GM19328 (cell line): ENCODE data around the gene LRRN4CL.
"Not testable (repeated sequence)": the region's sequence is repeated elsewhere in the genome, so short reads cannot be mapped to it uniquely, and the experiment has no call there.

Experiments used
- ATAC-seq: cut with Tn5 transposase; IDR thresholded peaks from one replicate; pipeline ENCODE4 v1.9.1; 2021; ENCODE audit warnings: mild to moderate bottlenecking, moderate library complexity; ENCODE audit not compliant: unreplicated experiment

The LRRN4CL gene

DNA sequence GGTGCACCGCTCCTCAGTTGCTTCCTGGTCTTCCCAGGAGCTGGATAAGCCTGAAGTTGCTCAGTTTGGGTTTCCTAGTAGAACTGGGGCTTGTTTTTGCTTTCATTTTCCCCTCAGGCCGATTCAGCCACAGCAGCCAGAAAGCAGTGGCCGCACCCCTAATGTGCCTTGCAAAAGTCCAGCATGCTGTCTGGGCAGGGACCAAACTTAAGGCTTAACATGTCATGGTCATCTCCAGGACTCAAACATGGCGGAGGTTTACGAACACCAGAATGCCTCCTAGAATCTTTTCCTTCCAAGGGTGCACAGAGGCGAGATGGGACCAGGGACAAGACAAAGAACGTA lies 20.6 kb upstream of the LRRN4CL start:
- ATAC-seq: no peak

DNA sequence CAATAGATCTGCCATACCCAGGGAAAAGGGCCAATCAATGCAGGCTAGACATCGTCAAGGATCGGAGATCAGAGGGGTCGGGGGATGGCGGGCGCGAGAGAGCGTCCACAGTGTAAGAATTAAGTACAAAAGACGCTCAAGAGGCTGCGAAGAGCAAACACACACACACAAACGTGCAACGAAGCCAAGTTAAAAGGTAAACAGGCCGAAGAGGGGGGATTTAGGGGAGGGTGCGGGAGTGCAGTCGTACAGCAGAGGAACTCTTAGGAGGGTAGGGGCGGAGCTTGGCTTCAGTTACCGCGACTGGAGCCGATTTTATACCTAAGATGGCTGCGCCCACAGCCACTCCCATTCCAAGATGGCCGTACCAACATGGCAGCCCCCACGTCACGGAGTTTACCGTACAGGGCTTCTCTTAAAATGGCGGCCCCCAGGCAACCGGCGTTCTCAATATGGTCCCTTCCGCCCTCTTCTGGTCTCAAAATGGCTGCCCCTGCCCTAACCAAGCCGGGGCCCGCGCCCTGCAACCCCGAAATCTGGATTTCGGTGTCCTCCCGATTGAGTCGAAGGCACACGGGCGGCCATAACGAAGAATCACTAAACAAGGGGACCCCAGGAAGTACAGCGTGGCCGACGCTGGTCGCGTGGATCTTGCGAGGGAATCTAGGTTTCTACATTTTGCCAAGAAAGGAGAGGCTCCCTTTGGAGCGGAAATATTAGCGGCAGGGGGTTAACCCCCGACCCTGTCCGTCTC lies 20.1 kb upstream of the LRRN4CL start:
- ATAC-seq: peak; percentile 52

DNA sequence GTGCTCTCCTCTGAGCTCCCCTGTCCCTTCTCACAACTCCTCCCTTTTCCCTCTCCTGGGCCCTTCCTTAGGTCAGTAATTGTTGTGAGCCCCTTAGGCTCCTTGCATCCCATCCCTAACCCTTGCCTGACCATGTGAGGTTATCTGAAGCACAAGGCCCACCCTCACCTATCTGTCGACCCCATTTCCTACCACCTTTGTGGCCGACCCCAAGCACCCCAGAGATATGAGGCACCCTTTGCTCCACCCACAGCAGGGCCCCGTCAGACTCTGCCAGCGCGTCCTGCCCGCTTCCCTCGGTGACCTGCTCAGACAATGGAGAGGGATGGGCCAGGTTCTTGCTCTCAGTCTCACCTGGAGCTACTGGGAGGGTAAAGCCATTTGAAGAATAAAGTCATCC lies 19.5 kb upstream of the LRRN4CL start:
- no peak for ATAC-seq

DNA sequence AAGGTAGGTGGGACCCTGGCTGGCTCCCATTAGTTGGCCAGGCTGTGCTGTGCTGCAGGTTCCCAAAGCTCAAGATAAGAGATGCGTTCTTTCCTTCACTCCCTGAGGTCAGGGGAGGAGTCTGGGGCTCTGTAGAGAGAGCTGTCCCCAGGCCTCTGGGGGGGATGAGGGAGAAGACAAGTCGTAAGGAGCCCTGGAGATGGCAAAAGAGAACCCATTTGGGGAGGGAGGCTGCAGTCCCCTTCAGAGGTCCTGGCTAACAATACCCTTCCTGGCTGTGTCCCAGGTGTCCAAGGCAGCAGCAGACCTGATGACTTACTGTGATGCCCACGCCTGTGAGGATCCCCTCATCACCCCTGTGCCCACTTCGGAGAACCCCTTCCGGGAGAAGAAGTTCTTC lies 19.1 kb upstream of the LRRN4CL start:
- ATAC-seq: no peak

DNA sequence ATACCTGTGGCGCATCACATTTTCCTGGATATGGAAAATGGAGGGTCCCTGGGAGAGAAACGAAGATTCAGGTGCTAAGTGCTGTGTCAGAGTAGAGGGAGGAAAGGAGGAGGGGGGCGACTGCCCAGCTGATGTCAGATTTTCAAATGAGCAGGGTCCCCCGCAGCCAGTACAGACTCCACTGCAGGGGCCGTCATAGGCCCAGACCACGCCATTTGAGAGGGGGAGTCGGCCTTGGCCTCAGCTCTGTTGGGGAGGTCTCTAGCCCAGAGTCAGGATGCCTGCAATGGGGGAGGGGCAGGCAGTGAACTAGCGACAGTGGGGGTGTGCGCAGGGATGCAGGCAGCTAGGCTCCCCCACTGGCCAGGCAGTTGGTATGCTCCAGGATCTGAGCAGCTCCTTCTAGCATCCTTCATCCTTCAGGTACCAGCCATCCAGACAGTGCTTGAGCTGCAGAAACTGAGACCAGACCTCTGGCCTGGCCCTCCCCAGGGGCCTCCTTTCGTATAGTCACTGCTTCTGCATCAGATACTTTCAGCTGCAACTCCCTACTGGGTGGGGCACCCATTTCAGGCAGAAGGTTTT lies 18.0 kb upstream of the LRRN4CL start, which contains the start of the genes BSCL2 and GNG3:
BSCL2 (minus strand) TSS at position 148 of the 585 bp plus-strand sequence. CDS start 229 bp downstream, outside the sequence.
GNG3 (plus strand) TSS at position 400 of the 585 bp plus-strand sequence. CDS start 620 bp downstream, outside the sequence.
- ATAC-seq: no peak

DNA sequence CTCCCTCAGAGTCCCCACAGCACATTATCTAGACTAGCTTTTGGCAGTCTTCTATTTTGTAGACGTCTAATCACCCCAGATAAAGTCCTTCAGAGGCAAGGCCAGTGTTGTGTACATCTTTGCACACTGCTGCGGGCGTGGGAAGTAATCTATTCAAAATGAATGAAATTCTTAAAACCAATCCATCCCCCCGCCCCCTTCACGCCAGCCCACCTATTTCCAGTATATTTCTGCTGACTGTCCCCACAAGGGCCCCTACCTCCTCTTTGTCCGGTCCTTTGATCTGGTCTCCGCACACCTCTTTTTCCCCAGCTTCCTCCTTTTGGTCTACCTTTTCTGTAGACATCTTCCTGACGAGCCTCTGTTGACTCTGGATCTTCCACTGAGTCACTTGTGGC lies 17.5 kb upstream of the LRRN4CL start:
- no peak for ATAC-seq

DNA sequence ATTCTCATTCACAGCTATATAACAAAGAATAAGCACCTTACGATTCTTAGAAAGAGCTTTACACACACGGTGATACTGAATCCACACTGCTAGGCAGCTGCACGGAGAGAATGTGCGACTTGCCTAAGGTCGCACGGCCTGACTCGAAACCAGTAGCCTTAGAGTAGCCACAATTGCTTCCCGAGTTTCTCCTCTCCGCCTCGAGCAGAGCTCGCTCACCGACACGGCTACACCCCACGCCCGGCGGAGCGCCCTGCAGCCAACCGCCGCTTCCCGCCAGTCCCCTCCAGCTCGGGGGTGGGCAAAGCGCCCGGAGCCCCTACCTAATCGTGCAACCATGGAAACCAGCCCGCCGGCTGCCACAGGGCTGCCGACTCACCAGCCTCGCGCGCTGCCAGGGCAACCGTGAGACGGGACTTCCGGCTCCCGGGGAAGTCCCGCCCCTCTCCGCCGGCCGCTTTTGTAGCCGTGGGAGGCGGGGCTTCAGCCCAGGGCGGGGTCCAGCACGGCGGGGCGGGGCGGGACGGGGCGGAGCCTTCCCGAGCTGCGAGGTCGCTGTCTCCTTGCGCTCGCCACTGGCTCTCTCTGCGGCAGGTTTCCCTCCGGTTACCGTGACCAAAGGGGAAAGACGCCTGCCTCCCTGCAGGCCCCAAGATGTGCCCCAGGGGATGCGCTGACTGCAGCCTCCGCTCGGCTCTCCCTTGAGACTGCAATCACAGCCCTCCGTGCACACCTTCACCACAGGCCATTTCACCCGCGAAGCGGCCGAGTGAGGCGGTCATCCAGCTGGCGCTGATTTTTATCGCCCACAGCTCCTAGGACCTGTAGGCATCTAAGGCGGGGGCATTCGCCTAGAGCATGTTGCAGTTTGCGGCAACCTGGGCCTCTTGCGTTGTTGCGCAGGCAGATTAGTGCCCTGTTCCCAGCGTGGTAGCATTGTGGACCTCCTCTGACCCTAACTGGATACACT lies 16.8 kb upstream of the LRRN4CL start:
- peak; percentile 54 for ATAC-seq

DNA sequence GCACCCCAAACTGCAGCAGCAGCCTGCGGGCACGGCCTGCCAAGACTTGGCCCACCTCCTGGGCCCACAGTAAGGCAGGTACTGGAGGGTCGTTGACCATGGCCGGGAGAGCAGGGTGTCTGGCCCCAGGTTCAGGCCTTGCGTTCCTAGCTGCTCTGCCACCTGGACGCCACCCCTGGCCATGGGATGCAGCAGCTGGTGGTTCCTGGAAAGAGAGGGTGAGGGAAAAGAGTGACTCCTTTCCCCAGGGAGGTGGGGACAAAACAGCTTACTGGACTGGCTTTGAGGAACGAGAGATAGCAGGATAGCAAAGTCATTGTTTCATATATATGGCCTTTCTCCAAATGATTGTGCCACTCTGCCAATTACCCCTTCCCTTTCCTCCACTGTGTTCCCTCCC lies 16.1 kb upstream of the LRRN4CL start:
- no peak for ATAC-seq

DNA sequence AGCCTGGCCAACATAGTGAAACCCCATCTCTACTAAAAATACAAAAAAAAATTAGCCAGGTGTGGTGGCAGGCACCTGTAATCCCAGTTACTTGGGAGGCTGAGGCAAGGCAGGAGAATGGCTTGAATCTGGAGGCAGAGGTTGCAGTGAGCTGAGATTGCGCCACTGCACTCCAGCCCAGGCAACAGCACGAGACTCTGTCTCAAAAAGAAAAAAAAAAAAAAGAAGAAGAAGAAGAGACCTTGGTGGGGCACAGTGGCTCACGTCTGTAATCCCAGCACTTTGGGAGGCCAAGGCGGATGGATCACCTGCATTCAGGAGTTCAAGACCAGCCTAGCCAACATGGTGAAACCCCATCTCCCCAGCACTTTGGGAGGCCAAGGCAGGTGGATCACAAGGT lies 14.6 kb upstream of the LRRN4CL start:
- ATAC-seq: not testable (repeated sequence)

DNA sequence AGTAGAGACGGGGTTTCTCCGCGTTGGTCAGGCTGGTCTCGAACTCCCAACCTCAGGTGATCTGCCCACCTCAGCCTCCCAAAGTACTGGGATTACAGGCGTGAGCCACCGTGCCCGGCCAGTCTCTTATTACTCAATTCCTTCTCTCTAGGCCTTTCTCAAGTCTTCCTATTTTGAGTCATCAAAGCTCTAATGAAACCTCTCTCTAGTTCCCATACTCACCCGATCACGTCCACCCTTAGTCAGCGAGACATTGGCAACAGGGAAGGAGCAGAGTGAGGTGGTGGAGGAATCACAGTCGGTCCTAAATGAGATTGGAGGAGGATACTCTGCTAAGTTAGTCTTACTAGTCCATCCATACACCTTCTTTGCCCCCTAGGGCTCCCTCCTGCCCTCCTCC lies 12.9 kb upstream of the LRRN4CL start:
- no peak for ATAC-seq

DNA sequence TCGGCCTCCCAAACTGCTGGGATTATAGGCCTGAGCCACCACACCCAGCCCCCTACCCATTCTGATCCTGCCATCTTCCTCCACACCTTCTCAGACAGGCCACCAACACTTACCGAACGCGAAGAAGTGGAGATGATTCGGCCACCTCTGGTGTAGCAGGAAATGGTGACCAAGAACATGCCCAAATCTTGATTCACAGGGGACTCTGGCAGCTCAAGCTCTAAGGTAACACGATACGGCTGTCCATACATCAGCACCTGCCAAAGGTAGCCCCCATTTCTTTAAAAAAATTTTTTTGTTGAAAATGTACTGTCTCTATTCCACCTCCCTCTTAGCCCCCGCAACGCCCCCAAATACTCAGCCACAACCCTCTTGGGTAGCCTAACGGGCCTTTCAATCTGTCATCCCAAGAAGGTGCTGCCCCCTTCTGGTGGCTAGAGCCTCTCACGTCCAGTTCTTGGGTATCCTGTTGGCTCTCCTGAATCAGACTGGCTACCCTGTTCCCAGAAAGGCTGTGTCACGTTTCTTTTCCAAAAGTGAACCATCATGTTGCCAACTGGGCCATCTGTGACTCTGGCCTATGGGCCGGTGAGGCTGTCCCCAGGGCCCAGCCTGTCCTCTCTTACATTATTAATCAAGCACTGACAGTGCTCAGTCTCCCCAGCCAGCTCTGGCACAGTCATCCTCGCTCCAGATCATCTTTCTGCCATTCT lies 5.3 kb upstream of the LRRN4CL start:
- ATAC-seq: no peak

DNA sequence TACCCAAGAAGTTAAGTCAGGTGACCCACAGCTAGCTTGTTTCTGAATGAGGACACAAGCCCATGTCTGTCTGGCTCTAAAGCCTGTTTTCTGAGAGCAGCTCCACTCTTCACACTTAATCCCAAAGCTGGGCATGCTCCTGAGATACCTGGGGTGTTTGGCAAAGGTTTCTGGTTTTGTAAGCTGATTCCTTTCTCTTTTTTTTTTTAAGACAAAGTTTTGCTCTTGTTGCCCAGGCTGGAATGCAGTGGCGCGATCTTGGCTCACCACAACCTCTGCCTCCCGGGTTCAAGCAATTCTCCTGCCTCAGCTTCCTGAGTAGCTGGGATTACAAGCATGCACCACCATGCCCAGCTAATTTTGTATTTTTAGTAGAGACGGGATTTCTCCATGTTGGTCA lies 4.3 kb upstream of the LRRN4CL start:
- not testable (repeated sequence) for ATAC-seq

DNA sequence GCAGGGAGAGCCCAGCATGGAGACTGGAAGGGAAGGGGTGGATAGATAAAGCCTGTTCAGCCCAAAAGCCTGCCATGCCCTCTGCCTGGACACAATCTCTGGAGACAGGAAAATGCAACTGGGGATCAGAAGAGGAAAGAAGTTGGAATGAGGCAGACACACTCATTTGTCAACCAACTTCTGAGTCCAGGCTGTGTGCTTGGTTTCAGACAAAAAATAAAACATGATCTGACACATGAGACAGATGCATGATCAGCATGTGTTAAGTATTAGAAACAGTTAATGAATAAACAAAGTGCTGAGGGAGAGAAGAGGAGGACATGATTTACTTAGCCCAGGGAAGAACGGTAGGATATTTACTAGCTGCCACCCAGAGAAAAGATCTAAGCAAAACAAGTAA lies 839 bp downstream of the LRRN4CL start:
- no peak for ATAC-seq

DNA sequence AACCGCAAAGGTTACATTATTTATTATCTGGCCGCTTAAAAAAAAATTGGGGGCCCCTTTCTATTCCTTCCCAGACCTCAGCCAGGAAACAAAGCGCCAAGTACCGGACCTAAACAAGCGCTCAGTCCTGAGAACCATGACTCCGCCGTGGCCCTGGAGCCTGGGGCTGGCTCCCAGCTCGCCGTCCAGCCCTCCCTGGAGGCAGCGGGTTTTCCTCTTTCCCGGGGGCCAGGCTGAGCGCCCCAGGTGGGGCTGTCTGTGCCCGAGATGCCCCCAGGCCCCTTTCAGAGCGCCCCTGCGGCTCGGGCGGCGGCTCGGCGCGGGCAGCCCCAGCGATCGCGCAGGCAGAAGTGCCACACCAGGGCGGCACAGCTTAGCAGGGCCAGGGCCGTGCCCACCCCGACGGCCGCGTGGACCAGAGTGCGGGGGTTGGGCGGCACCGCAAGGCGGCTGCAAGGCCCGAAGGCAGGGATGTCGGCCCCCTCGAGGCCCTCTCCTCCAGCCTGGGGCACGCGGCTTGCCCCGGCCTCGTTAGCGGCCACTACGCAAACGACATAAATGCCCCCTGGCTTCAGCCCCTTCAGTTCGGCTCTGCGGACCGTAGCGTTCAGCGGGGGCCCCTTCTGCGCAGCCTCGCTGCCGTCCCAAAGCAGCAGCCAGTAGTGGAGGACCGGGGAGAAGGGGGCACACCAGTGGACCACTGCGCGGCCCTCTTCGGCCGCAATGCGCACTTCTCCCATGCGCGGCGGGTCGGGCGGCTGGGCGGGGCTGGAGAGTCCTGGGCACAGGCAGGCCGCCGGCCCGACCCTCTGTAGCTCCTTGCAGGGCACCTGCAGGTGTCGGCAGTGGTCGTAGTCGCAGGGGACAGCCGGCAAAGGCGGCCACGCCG lies 1.6 kb downstream of the LRRN4CL start:
- ATAC-seq: no peak

DNA sequence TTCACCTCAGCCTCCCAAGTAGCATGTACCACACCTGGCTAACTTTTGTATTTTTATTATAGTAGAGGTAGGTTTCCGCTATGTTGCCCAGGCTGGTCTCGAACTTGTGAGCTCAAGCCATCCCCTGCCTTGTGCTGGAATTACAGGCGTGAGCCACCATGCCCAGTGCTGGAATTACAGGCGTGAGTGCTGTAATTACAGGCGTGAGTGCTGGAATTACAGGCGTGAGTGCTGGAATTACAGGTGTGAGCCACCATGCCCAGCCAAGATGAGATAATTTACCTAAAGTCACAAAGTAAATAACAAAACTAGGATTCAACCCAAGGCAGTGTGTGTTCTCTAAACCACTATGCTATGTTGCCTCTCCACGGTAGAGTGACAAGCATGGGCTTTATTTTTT lies 6.8 kb downstream of the LRRN4CL start:
- no peak for ATAC-seq

DNA sequence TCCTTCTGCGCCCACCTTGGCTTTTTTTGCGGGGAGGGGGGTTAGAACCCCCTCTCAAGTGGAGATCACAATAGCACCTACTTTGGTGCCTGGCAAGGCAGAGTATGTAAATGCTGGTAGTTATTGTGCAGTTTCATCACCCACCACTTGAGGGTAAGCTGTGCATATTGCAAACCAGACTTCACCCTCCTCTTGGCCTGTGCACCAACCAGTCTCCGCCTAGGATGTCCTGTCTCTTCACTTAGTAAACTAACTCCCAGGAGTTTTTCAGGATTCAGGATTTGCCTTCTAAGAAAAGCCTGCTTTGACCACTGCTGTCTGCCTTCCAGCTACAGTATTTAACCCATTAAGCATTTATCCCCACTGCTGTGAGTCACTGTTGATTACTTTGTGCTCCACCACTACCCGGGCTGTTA lies 8.5 kb downstream of the LRRN4CL start:
- no peak for ATAC-seq

DNA sequence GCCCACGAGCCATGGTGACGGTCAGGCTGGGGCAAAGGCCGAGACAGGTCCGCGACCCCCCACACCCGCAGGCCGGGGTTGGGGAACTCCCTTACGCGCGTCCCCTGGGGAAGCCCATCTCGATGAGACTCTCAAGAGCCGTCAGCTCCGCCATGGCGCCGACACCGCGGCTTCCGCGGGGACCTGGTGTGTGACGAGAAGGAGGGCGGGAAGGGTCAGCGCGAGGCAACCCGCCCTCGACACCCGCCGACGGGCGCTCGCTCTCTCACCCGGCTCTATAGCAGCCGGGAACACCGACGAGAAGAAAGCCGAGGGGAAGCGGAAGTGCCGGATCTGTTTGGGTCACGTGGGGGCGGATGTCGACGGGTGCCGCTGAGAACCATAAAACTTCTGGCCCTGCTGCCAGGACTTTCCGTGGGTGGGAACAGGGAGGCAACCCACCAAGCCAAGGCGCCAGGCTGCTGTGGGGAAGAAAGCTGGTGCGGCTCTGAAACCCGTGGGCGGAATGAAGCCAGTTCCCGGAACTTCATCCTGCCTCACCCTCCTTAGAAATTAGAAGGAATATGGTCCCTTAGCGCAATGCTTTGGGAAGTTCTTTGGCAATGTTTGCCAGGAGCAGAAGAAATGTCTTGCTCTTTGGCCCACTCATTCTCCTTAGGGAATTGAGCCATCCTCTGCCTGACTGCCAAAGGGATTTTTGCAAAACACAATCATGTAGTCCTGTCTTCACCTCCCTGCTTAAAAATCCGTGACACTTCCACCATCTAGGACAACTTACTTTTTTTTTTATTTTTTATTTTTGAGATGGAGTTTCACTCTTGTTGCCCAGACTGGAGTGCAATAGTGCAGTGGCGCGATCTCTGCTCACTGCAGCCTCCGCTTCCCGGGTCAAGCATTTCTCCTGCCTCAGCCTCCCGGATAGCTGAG lies 10.3 kb downstream of the LRRN4CL start, which contains the start of gene UBXN1:
UBXN1 (minus strand) TSS at position 304 of the 927 bp plus-strand sequence; CDS start at position 154, 150 bp downstream.
- ATAC-seq: peak; percentile 66

DNA sequence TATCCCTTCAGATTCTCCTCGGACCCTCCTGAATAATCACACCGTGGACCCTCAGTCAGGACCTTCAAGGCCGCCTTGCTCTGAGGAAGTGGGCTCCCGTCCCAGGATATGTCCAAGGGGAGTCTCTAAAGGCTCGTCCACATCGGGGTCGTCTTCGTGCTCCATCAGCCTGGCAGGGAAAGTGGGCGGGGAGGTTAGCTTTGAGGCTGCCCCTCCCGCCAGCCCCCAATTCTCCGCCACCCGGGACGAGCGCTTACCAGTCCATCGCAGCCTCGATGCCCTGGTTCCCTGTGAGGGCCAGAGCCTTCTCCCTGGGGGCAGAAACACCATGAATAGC lies 10.9 kb downstream of the LRRN4CL start:
- no peak for ATAC-seq

DNA sequence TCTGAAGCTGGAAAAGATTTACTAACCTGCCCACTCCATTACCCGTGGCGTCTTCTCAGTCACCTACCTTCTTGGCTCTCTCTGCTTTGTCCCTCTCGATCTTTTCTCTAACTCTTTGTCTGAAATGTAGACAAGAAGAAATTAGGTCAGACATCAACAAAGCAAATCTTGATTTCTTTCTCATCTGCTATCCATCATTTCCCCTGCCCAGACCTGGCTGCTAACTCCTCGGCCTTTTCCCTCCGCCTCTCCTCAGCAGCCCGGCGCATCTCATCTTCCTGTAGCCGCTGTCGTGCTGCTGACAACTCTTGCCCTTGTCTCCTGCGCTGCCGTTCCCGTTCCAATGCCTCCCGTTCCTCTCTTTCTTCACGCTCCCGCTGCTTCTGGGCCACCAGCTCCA lies 11.6 kb downstream of the LRRN4CL start:
- ATAC-seq: no peak
